H9 (cell line): ENCODE data around the gene RPL36A. TPM values are rescaled to one million over a fixed set of nuclear protein-coding genes. Genes with fewer than 3 reads are reported as not detected.

ENCODE experiments used
- DNase-seq: peaks from one replicate; pipeline ENCODE4 v3.0.0-alpha.2; 2017
- H2AFZ ChIP-seq: one replicate; pipeline ENCODE4 v1.6.1; 2013; ENCODE audit warnings: mild to moderate bottlenecking, low read length, control low read depth, moderate library complexity
- H2AK5ac ChIP-seq: 2 replicates; pipeline ENCODE4 v1.6.1; 2013; ENCODE audit warnings: low read length, control low read depth, mixed read lengths; ENCODE audit not compliant: insufficient read length
- H2BK120ac ChIP-seq: one replicate; pipeline ENCODE4 v1.6.1; 2013; ENCODE audit warnings: low read depth, mild to moderate bottlenecking, low read length, control low read depth, inconsistent platforms; ENCODE audit not compliant: poor library complexity, severe bottlenecking
- H2BK12ac ChIP-seq: 2 replicates; pipeline ENCODE4 v1.6.1; 2013; ENCODE audit warnings: low read length, control low read depth, mixed read lengths, low read depth; ENCODE audit not compliant: insufficient read length
- H2BK15ac ChIP-seq: 2 replicates; pipeline ENCODE4 v1.6.1; 2013; ENCODE audit warnings: low read depth, low read length, control low read depth
- H2BK20ac ChIP-seq: one replicate; pipeline ENCODE4 v1.6.1; 2013; ENCODE audit warnings: low read depth, mild to moderate bottlenecking, low read length, control low read depth, inconsistent platforms; ENCODE audit not compliant: poor library complexity, severe bottlenecking
- H2BK5ac ChIP-seq: 2 replicates; pipeline ENCODE4 v1.6.1; 2013; ENCODE audit warnings: low read length, control low read depth, mixed read lengths; ENCODE audit not compliant: insufficient read length
- H3K14ac ChIP-seq: 2 replicates; pipeline ENCODE4 v1.6.1; 2013; ENCODE audit warnings: low read length, control low read depth; ENCODE audit not compliant: insufficient read depth
- H3K18ac ChIP-seq: 2 replicates; pipeline ENCODE4 v1.6.1; 2013; ENCODE audit warnings: low read depth, mild to moderate bottlenecking, mixed read lengths, low read length, control low read depth; ENCODE audit not compliant: insufficient read length
- H3K23ac ChIP-seq: 2 replicates; pipeline ENCODE4 v1.6.1; 2013; ENCODE audit warnings: low read length, control low read depth, mixed read lengths, low read depth; ENCODE audit not compliant: insufficient read length
- H3K23me2 ChIP-seq: 2 replicates; pipeline ENCODE4 v1.6.1; 2013; ENCODE audit warnings: low read depth, mild to moderate bottlenecking, mixed read lengths, low read length, control low read depth; ENCODE audit not compliant: insufficient read length, poor library complexity, severe bottlenecking
- H3K27ac ChIP-seq: 2 replicates; pipeline ENCODE4 v1.5.1; 2013; ENCODE audit warnings: low read length, control low read depth, mixed read lengths, low read depth; ENCODE audit not compliant: insufficient read length
- H3K27me3 ChIP-seq: 2 replicates; pipeline ENCODE4 v1.6.1; 2013; ENCODE audit warnings: low read length, control low read depth, inconsistent platforms; ENCODE audit not compliant: insufficient read depth
- H3K4ac ChIP-seq: 2 replicates; pipeline ENCODE4 v1.6.1; 2013; ENCODE audit warnings: low read depth, mild to moderate bottlenecking, control low read depth, inconsistent platforms, low read length, moderate library complexity
- H3K4me1 ChIP-seq: 2 replicates; pipeline ENCODE4 v1.6.1; 2013; ENCODE audit warnings: low read length, control low read depth, inconsistent platforms; ENCODE audit not compliant: insufficient read depth
- H3K4me2 ChIP-seq: 2 replicates; pipeline ENCODE4 v1.6.1; 2013; ENCODE audit warnings: low read length, control low read depth, mixed read lengths; ENCODE audit not compliant: insufficient read length, insufficient read depth
- H3K56ac ChIP-seq: 2 replicates; pipeline ENCODE4 v1.6.1; 2013; ENCODE audit warnings: low read depth, mild to moderate bottlenecking, mixed read lengths, low read length, control low read depth; ENCODE audit not compliant: insufficient read length
- H3K79me1 ChIP-seq: 2 replicates; pipeline ENCODE4 v1.6.1; 2013; ENCODE audit warnings: low read depth, mild to moderate bottlenecking, moderate library complexity, low read length, control low read depth, inconsistent platforms; ENCODE audit not compliant: insufficient read depth, poor library complexity, severe bottlenecking
- H3K79me2 ChIP-seq: 2 replicates; pipeline ENCODE4 v1.6.1; 2013; ENCODE audit warnings: low read length, control low read depth, inconsistent platforms; ENCODE audit not compliant: insufficient read depth
- H3K9ac ChIP-seq: 2 replicates; pipeline ENCODE4 v1.6.1; 2013; ENCODE audit warnings: low read length, control low read depth, mixed read lengths; ENCODE audit not compliant: insufficient read length; ENCODE audit errors: extremely low read depth
- H3K9me3 ChIP-seq: one replicate; pipeline ENCODE4 v1.6.1; 2013; ENCODE audit warnings: low read depth, low read length, inconsistent platforms; ENCODE audit not compliant: control insufficient read depth
- H3T11ph ChIP-seq: one replicate; pipeline ENCODE4 v1.6.1; 2013; ENCODE audit warnings: mild to moderate bottlenecking, low read length, control low read depth, inconsistent platforms
- H4K20me1 ChIP-seq: one replicate; pipeline ENCODE4 v1.6.1; 2013; ENCODE audit not compliant: control insufficient read depth, insufficient read length, insufficient read depth
- H4K5ac ChIP-seq: 2 replicates; pipeline ENCODE4 v1.6.1; 2013; ENCODE audit warnings: low read depth, mild to moderate bottlenecking, mixed read lengths, low read length, control low read depth; ENCODE audit not compliant: insufficient read length
- H4K8ac ChIP-seq: replicated peaks from 2 replicates; pipeline ENCODE4 v1.6.1; 2013; ENCODE audit warnings: low read length, control low read depth, mixed read lengths, low read depth; ENCODE audit not compliant: insufficient read length
- H4K91ac ChIP-seq: 2 replicates; pipeline ENCODE4 v1.6.1; 2013; ENCODE audit warnings: low read depth, mild to moderate bottlenecking, moderate library complexity, mixed read lengths, low read length, control low read depth; ENCODE audit not compliant: insufficient read length
- H3K27ac Mint-ChIP-seq, 3 experiments: 2 replicates in 2 of 3; 3 replicates in 1 of 3; pipeline ENCODE4 v1.8.0; 2020 to 2021; ENCODE audit warnings: mixed read lengths in 3 of 3, mild to moderate bottlenecking in 1 of 3, moderate library complexity in 1 of 3
- H3K27me3 Mint-ChIP-seq: 2 replicates; pipeline ENCODE4 v1.8.0; 2021; ENCODE audit warnings: low read depth, mild to moderate bottlenecking, moderate library complexity, mixed read lengths
- H3K36me3 Mint-ChIP-seq, 3 experiments: 2 replicates in 2 of 3; 3 replicates in 1 of 3; pipeline ENCODE4 v1.8.0; 2020 to 2021; ENCODE audit warnings: low read depth in 3 of 3, mixed read lengths in 3 of 3; ENCODE audit not compliant: insufficient read depth in 1 of 3
- H3K4me1 Mint-ChIP-seq, 2 experiments: 2 replicates each; pipeline ENCODE4 v1.8.0; 2020; ENCODE audit warnings: mixed read lengths in 2 of 2
- H3K4me3 Mint-ChIP-seq, 2 experiments: 2 replicates in 1 of 2; 3 replicates in 1 of 2; pipeline ENCODE4 v1.8.0; 2020 to 2021; ENCODE audit warnings: mild to moderate bottlenecking in 2 of 2, mixed read lengths in 2 of 2, moderate library complexity in 1 of 2
- H3K9me3 Mint-ChIP-seq, 2 experiments: 2 replicates in 1 of 2; 3 replicates in 1 of 2; pipeline ENCODE4 v1.8.0; 2020; ENCODE audit warnings: mild to moderate bottlenecking in 2 of 2, mixed read lengths in 2 of 2, moderate library complexity in 1 of 2
- CTCF ChIP-seq: fragments of 200-600 bp; sonication (generic); conservative IDR thresholded peaks from 3 replicates; pipeline ENCODE4 v1.8.0; 2021; ENCODE audit warnings: antibody characterized with exemption, mild to moderate bottlenecking
- WGBS: extraction: QIAGEN DNeasy Blood & Tissue Kit; methylation state at CpG from one replicate; pipeline ENCODE4 v1.1.7; 2013; ENCODE audit warnings: missing lambda C conversion rate, low lambda C conversion rate, mixed read lengths; ENCODE audit not compliant: insufficient read length; ENCODE audit errors: extremely low coverage; 5-methylcytosine and 5-hydroxymethylcytosine counted together
- total RNA-seq: library from RNA; stranded (reverse); gene quantifications from 2 replicates; pipeline ENCODE4 v1.2.1, GENCODE V29; 2021

The RPL36A gene
- total RNA-seq, 1 experiment from 2014 or later: 428 TPM

- Histone ChIP-seq H2BK12ac (no peak overlapping the region), H3K23ac (no peak overlapping the region), H3K56ac (no peak overlapping the region), H3K27ac (no peak overlapping the region), H3K18ac (no peak overlapping the region), H3K9me3 (peaks cover 32% of the 10 kb centered on the region), H3K79me2 (no peaks in the 10 kb centered on the region), H3T11ph (no peak overlapping the region), H2BK5ac (no peak overlapping the region), H2AFZ (no peak overlapping the region), H3K27me3 (no peaks in the 10 kb centered on the region), H2BK120ac (no peak overlapping the region), H2BK15ac (no peak overlapping the region), H3K4me2 (no peak overlapping the region), H3K79me1 (no peaks in the 10 kb centered on the region), H4K5ac (no peak overlapping the region), H2BK20ac (no peak overlapping the region), H3K14ac (no peak overlapping the region), H2AK5ac (no peak overlapping the region), H3K4me1 (no peaks in the 10 kb centered on the region), H3K9ac (no peak overlapping the region), H4K20me1 (no peaks in the 10 kb centered on the region), H3K4ac (no peak overlapping the region), H3K23me2 (no peaks in the 10 kb centered on the region), H4K8ac (no peak overlapping the region), H4K91ac (no peak overlapping the region)
- Mint-ChIP-seq H3K27me3 (no peaks in the 10 kb centered on the region; the same call in 1 of the 2 replicates), H3K9me3 (peaks cover 54 to 69% of the 10 kb centered on the region in 2 experiments), H3K4me1 (no peaks in the 10 kb centered on the region), H3K27ac (no peak overlapping the region), H3K4me3 (no peak overlapping the region), H3K36me3 (peaks cover 27 to 51% (median 51%) of the 10 kb centered on the region in 3 experiments)
- no CpG with 5 or more reads among the region's 4 CpGs for WGBS
- DNase-seq: no peak
- no peak for TF ChIP-seq CTCF
These were observed 9.0 kb downstream of the RPL36A start for GRCh38 chrX:101399825-101400224.
